Measurements from ENCODE around the gene SRSF4. TPM values are rescaled to one million over a fixed set of nuclear protein-coding genes. Genes with fewer than 3 reads are reported as not detected.

Gene SRSF4
- total and polyA plus RNA-seq, 10 of the 15 experiments (the other 5 are each of a cell fraction or from before 2014, with no cell fraction given) = 17.2 to 107 (median 78.6) TPM

DNA sequence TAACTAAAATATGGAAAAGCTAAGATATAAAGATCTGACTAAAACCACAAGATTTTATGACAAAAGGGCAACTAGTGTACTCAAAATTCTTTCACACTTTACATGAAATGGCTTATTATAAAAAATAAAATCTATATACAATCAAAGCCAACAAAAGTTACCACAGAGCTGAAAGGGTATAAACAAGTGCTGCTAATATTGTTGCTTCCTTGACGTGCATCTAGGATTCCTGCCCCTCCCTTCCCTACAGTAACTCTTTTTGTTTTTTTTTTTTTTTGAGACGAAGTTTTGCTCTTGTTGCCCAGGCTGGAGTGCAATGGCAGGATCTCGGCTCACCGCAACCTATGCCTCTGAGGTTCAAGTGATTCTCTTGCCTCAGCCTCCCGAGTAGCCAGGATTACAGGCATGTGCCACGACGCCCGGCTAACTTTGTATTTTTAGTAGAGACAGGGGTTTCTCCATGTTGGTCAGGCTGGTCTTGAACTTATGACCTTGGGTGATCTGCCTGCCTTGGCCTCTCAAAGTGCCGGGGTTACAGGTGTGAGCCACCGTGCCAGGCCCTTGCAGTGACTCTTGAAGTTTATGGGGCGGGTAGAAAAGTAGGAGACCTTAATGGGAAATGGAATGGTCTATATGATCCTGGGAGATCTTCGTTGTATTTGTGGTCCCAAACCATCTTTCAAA lies 4.5 kb downstream of the SRSF4 start:
- in situ Hi-C loops (cut with MboI) = no loop called here
- BruUV-seq (replicated peaks) = no TSS peak
- ChIA-PET CTCF (interaction anchor here (0.9 to 1.1 kb wide), 2 partner anchors 10 to 28 kb away, joined by 3 to 4 read pairs; no protein-coding TSS in a partner anchor), SMC1A (ENCODE audit: uncharacterized antibody, unreplicated experiment) (interaction anchor here (0.6 kb wide), 1 partner anchor 1498 kb away, joined by 3 read pairs; no protein-coding TSS in a partner anchor), POLR2A (interaction anchor here (1.0 kb wide), 1 partner anchor 26 kb away, joined by 3 read pairs; no protein-coding TSS in a partner anchor), RAD21 (ENCODE audit: unreplicated experiment) (no interaction called here)
- Histone ChIP-seq H3K4me2 (ENCODE audit: control insufficient read depth, insufficient read depth) (0 out of 2 replicates have a peak overlapping the region, but pooled peaks have one; percentile 35), H3K36me3 (ENCODE audit: control insufficient read depth in 2 of 2, insufficient read depth in 2 of 2, low read length in 1 of 2) (peaks cover 0 to 16% of the 10 kb centered on the region in 2 experiments), H3K9me3 (replicated peaks; ENCODE audit: control insufficient read depth, insufficient read depth, low read length) (no peaks in the 10 kb centered on the region; the same call in 1 of the 3 replicates), H3K9ac (ENCODE audit: control insufficient read depth, insufficient read depth, low read length) (no peak overlapping the region), H4K20me1 (ENCODE audit: control insufficient read depth, insufficient read depth) (peaks cover 12% of the 10 kb centered on the region), H3K27ac (ENCODE audit: control insufficient read depth, insufficient read depth) (no peak overlapping the region), H3K4me1 (ENCODE audit: control insufficient read depth, insufficient read depth, low read length) (no peaks in the 10 kb centered on the region; the same call in none of the 2 replicates), H3K79me2 (ENCODE audit: control insufficient read depth, insufficient read depth, low read length) (peaks cover 89% of the 10 kb centered on the region), H2AFZ (ENCODE audit: control insufficient read depth, low read depth, low read length) (no peak overlapping the region), H3K27me3 (replicated peaks in 1 of 2; ENCODE audit: control insufficient read depth in 2 of 2, insufficient read depth in 2 of 2, low read length in 1 of 2) (no peaks in the 10 kb centered on the region), H3K4me3 (peak overlapping the region; percentile 36; the same call in 1 of the 2 replicates)
- DNase-seq (ENCODE audit: low read depth, low spot score) (no peak), ATAC-seq (no peak), FAIRE-seq (no peak)
- TF ChIP-seq POLR2AphosphoS2 (IDR thresholded peaks at IDR 0.05; ENCODE audit: low read depth, low read length) = no peak
- TF ChIP-seq ZNF384 (IDR thresholded peaks at IDR 0.05; ENCODE audit: borderline replicate concordance, low read depth, low read length) = no peak
- WGBS (ENCODE audit: insufficient coverage, insufficient replicate concordance, low lambda C conversion rate, missing lambda C conversion rate) = 95% methylated on average over 11 of the region's 12 CpGs
- intact Hi-C loops (cut with micrococcal nuclease; ENCODE audit: unreplicated experiment) = no loop called here

DNA sequence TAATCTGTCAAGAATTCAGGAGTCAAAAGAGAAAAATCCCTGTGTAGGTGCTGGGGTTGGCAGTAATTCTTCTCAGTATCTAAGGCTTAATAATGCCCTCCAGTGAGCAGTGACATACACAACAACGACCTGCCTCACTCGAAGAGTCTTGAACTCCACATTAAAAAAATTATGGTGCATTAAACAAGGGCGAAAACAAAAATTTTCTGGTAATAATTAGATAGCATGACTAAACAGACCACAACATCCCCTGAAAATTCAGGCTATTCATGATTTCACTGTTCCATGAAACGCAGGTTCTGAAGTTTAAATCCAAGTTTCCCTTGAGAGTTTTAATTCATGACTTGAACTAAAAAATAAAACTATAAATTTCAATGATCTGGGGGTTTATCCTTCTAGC lies 5.1 kb downstream of the SRSF4 start:
- H3K36me3 ChIP-seq (ENCODE audit: control insufficient read depth in 2 of 2, insufficient read depth in 2 of 2, low read length in 1 of 2) = peaks cover 0 to 16% of the 10 kb centered on the region in 2 experiments
- H3K27ac ChIP-seq (ENCODE audit: control insufficient read depth, insufficient read depth) = no peak overlapping the region
- H4K20me1 ChIP-seq (ENCODE audit: control insufficient read depth, insufficient read depth) = peaks cover 12% of the 10 kb centered on the region
- ChIA-PET POLR2A (interaction anchor here (1.0 kb wide), 1 partner anchor 26 kb away, joined by 3 read pairs; no protein-coding TSS in a partner anchor), CTCF (interaction anchor here (0.9 to 1.1 kb wide), 2 partner anchors 10 to 28 kb away, joined by 3 to 4 read pairs; no protein-coding TSS in a partner anchor), SMC1A (ENCODE audit: uncharacterized antibody, unreplicated experiment) (interaction anchor here (0.6 kb wide), 1 partner anchor 1499 kb away, joined by 3 read pairs; no protein-coding TSS in a partner anchor), RAD21 (ENCODE audit: unreplicated experiment) (no interaction called here)
- no peak for FAIRE-seq
- WGBS (ENCODE audit: insufficient coverage, insufficient replicate concordance, low lambda C conversion rate, missing lambda C conversion rate) = 37% methylated on average over 4 of the region's 4 CpGs
- H3K79me2 ChIP-seq (ENCODE audit: control insufficient read depth, insufficient read depth, low read length) = peaks cover 91% of the 10 kb centered on the region
- H2AFZ ChIP-seq (ENCODE audit: control insufficient read depth, low read depth, low read length) = no peak overlapping the region
- no peaks in the 10 kb centered on the region for H3K27me3 ChIP-seq (replicated peaks in 1 of 2; ENCODE audit: control insufficient read depth in 2 of 2, insufficient read depth in 2 of 2, low read length in 1 of 2)
- peak overlapping the region; percentile 25; the same call in 1 of the 2 replicates for H3K4me2 ChIP-seq (ENCODE audit: control insufficient read depth, insufficient read depth)
- in situ Hi-C loops (cut with MboI) = no loop called here
- no peaks in the 10 kb centered on the region; the same call in none of the 2 replicates for H3K4me1 ChIP-seq (ENCODE audit: control insufficient read depth, insufficient read depth, low read length)
- no peaks in the 10 kb centered on the region; the same call in 1 of the 3 replicates for H3K9me3 ChIP-seq (replicated peaks; ENCODE audit: control insufficient read depth, insufficient read depth, low read length)
- H3K4me3 ChIP-seq = no peak overlapping the region
- no peak overlapping the region for H3K9ac ChIP-seq (ENCODE audit: control insufficient read depth, insufficient read depth, low read length)
- BruUV-seq (replicated peaks) = no TSS peak
- DNase-seq (ENCODE audit: low read depth, low spot score) = no peak
- no peak for ATAC-seq
- intact Hi-C loops (cut with micrococcal nuclease; ENCODE audit: unreplicated experiment) = no loop called here
- TF ChIP-seq SMAD1 (IDR thresholded peaks at IDR 0.05; ENCODE audit: low read depth, partially characterized antibody) (no peak), BMI1 (IDR thresholded peaks at IDR 0.05; ENCODE audit: borderline replicate concordance) (no peak), ATF7 (IDR thresholded peaks at IDR 0.05; ENCODE audit: low read depth) (no peak), KLF5 (IDR thresholded peaks at IDR 0.05; ENCODE audit: partially characterized antibody) (no peak), ZNF217 (IDR thresholded peaks at IDR 0.05) (no peak)
- TF ChIP-seq, protein P1, sequence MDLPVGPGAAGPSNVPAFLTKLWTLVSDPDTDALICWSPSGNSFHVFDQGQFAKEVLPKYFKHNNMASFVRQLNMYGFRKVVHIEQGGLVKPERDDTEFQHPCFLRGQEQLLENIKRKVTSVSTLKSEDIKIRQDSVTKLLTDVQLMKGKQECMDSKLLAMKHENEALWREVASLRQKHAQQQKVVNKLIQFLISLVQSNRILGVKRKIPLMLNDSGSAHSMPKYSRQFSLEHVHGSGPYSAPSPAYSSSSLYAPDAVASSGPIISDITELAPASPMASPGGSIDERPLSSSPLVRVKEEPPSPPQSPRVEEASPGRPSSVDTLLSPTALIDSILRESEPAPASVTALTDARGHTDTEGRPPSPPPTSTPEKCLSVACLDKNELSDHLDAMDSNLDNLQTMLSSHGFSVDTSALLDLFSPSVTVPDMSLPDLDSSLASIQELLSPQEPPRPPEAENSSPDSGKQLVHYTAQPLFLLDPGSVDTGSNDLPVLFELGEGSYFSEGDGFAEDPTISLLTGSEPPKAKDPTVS (IDR thresholded peaks at IDR 0.05; ENCODE audit: low read depth, low read length) = no peak
- TF ChIP-seq, protein P2, sequence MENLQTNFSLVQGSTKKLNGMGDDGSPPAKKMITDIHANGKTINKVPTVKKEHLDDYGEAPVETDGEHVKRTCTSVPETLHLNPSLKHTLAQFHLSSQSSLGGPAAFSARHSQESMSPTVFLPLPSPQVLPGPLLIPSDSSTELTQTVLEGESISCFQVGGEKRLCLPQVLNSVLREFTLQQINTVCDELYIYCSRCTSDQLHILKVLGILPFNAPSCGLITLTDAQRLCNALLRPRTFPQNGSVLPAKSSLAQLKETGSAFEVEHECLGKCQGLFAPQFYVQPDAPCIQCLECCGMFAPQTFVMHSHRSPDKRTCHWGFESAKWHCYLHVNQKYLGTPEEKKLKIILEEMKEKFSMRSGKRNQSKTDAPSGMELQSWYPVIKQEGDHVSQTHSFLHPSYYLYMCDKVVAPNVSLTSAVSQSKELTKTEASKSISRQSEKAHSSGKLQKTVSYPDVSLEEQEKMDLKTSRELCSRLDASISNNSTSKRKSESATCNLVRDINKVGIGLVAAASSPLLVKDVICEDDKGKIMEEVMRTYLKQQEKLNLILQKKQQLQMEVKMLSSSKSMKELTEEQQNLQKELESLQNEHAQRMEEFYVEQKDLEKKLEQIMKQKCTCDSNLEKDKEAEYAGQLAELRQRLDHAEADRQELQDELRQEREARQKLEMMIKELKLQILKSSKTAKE (IDR thresholded peaks at IDR 0.05; ENCODE audit: low read depth, poor library complexity, severe bottlenecking) = no peak

Data from GM12878 (cell line).